Stimulated activated CD4-positive, alpha-beta T cell treated with anti-CD3 and anti-CD28 coated beads, Interleukin-1b, Interleukin-23, amount 100 ng/mL, for 4 hours (primary cell): ENCODE data around the gene DPYD.

Experiments
- DNase-seq, 2 donors: peaks; one replicate each; pipeline ENCODE4 v3.0.0-alpha.2; 2020; ENCODE audit warnings: low read depth in 2 of 2

Gene DPYD

DNA sequence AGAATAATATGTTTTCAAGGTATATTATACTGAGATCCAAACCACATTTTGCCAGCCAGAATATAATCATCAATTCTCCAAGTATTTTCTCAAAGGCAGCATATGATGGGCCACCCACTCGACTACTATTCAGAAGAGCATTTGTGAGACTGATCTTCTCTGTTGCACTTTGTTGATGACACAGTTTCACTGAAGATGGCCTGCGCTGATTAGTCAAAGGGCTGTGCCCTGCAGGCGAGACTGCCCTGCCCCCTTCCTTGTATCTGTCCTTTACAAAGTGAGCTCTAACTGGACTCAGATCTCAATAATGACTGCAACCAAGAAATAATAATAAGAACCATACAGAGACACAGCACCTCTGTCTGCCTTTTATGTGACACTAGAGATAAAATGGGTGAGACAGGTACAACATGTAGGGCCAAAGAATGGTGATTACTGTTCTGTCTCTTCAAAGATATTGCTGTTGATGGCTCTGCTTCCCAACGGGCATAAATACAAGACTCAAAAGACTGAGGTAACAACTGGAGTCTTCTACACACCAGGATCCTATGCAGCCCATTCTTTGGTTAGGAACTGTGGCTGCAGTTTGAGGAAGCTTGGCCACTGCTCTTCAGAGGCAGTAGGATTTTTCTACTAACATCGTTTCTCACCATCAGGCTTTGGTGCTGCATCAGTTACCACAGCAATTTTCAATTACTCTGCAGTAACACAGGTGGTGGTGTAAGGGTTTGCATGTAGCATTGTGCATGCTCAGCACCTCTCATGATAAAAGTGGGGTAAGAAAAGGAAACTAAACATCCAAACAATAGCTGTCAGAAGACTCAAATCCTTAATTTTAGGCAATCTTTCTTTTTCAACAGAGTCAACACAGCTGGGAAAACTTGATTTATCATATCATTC, 718.1 kb downstream of the DPYD start:
- no peak for DNase-seq

DNA sequence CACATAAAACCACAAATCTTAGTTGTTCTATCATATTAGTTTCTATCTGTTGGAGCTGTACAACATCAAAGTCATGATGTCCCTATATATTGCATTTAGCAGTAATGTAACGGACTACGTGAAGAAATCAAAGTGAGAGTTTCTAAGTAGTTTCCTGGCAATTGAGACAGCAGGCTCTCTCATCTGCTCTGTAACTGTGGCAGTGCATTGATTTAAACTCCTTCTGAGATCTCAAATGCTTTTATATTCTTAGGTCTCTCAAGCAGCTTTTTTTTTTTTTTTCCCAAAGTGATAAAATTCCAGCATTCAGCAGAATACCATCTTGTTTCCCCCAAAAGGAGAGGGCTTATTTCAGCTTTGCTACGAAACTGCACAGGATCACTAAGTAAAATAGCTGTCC, 719.2 kb downstream of the DPYD start:
- no peak for DNase-seq

DNA sequence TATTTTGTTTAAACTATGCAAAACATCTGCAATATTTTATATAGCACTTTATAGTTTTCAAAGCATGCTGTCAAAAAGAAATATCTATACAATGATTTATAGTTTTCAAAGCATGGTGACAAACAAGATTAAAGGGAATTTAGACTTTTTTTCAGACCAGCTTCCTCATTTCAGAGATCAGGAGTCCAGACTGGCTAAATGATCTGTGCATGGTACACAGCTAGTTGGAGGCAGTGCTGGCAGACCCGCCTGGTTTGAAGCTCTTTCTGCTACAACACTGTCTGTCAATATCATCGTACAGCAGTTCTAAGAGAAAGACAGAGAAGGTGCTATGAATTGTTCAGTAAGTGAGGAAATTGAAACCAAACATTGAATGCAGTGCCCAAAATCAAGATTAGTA, 720.2 kb downstream of the DPYD start:
- no peak for DNase-seq

DNA sequence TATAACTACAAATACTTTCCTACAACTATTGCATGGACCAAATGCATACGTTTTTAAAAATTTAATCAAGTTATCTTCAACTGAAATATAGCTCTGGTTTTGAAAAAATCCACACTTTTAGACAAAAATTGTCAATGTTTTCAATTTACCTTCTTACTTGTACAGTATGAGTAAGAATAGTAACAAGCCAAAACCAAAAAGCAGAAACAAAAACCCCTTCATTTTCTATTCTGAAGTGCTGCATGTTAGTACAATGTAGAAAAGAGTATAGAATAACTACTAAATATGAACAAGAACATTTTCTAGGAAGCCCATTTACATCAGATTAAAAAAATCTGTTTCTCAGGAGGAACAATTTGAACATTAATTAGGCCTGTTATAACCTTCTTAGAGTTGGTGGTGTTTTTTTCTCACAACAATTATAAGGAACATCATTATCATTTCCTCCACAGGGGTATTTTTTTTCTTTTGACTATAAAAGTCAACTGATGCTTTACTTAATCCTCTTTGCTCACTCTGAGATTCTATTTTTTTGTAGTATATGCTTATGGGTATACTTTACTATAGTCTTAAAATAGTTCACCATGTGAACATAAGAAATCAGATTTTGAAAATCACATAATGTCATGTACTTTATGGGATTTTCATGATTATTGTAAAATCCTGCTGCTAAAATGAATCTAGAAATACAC, 723.9 kb downstream of the DPYD start:
- no peak for DNase-seq

DNA sequence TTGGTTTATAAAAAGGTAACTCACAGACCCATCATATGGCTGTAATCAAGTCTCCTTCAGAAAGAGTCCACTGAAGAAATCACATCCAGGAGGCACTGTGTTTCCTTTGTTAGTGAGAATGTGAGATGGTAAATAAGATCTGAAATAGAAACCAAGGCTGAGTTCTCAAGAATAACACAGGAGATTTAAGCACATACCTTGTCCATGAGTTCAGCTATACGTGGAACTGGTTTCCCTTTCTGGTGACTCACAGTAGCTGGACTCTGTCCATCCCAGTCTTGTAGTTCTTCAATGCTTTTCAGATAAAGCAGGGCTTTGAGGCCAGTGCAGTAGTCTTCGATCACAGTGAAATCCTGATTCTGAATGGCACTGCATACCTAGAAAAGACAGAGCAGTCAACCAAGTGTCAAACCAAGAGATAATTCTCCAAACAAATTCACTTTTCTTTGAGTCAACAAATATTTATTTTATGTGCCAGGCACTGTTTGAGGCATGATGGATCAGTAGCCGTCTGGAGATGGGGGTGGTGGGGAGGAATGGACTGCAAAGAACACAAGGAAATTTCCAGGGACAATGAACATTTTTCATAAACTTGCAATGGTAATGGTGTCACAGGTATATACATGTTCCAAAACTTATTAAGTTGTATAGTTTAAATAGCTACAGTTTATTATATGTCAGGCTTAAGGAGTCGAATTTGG, 727.8 kb downstream of the DPYD start:
- no peak for DNase-seq

DNA sequence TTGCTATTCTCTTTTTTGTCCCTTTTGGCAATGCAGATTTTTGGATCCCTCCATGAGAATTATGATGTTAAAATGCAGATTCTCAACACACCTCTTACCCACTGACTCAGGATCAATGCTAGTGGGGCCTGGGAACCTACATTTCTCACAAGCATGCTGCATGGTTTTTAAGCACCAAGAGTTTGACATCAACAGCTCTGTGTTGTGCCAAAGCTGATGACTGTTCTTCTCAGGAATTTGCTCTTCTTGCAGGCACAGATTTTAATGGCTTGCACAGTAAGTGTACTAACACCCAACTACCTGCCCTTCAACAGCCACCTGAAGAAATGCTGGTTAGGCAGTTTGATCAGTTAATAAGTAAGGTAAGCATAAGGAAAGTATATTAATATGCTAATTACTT, 730.5 kb downstream of the DPYD start:
- DNase-seq, result no peak

DNA sequence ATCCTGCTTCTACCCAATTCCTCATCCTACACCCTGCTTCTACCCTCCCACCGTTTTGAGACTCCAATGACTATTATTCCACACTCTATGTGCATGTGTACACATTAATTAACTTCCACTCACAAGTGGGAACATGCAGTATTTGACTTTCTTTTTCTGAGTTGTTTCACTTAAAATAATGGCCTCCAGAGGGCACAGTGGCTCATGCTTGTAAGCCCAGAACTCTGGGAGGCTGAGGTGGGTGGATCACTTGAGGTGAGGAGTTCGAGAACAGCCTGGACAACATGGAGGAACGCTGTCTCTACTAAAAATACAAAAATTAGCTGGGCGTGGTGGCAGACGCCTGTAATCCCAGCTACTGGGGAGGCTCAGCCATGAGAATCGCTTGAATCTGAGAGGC, 734.5 kb downstream of the DPYD start:
- no peak for DNase-seq

DNA sequence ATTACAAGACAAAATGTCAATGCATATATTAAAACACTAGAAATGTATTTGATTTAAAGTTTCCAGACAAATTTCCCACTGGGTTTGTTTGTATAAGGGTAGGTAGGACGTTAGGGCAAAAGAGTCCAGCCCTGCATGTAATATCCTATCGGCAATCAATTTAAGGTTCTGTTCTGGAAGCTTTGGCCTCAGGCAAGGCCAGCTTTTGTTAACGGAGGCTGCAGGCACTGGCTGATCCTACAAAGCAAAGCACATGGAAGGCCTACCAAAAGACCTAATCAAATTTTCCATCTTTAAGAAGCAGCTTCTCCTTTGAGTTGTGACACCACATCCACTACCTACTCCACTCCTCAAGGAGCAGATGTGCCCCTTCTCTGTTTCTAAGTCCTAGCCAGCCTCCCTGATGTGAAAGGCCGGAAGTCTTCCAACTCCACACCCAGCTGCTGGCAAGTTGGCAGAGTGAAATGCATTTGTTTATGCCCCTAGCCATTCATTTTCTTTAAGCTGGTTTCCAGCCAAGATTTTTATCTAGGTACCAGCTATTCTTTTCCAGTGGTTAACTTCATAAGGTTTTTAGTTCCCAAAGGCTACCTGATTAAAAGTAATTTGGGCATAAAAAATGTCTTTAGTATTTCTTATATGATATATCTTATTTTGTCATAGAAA, 746.7 kb downstream of the DPYD start:
- DNase-seq, result no peak

DNA sequence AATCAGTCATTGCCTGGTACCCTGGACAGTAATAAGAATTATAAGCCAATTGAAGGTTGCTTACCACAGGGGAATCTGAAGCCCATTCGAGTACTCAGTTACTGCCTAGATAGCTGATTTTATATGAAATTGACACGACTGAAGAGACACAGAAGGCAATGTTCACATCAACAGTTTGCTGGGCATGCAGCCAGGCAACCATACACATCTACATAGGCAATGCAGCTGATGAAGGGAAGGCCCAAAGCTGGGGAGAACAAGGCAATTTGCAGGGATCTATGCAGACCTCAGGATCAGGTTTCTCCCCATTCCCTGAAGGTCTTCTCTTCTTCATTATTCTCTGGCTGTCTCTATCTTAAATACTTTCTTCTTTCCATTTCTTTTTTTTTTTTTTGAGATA, 750.5 kb downstream of the DPYD start:
- DNase-seq, result no peak

DNA sequence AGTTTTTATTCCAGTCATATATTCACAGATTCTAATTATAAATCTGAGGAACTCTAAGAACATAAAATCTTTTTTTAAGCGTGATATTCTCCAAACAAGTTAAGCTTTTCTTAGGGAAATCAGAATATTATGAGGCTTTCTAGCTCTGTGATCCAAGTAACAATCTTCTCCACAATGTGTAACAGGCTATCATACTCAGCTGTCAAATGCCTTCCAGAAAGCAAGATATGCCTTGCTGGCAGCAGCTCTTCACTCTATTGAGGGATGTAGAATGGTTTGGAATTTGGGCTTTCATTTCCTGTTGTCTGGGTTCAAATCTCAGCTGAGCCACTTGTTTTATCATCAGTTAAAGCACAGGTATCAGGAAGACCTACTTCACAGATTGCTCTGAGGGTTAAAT, 752.8 kb downstream of the DPYD start:
- no peak for DNase-seq

DNA sequence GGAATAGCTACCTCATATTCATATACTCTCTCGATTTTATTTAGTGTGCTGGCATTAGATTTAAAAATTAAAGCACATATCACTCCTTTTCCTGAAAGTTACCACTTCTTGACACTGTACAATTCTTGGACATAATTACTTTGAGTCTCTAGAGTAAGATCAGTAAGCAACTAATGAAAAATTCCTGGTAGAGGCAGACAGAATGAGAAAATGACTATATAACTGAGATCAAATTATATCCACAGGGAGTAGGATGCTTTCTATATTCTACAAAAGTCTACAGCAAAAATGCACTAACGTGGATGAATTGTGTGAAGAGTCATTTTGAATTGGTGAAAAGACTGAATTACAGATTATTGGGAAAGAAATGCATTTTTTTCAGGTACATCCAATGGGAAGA, 753.6 kb downstream of the DPYD start:
- DNase-seq, result no peak

DNA sequence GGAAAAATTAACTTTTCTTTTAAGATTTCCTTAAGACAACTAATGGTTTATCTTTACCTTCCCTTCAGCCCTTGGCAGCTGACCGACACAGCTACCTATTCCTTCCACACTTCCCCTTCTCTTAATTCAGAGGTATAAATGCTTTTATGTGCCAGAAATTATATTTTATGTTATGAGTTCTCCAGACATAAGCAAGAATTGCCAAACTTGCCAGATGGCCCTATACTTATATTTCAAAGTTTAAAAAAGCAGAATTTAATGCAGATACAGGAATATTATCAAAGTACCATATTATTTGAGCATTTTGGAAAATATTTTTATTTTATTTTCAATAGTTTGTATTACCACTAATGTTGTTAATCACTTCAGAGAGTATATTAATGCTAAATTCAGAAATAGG, 754.2 kb downstream of the DPYD start:
- no peak for DNase-seq

DNA sequence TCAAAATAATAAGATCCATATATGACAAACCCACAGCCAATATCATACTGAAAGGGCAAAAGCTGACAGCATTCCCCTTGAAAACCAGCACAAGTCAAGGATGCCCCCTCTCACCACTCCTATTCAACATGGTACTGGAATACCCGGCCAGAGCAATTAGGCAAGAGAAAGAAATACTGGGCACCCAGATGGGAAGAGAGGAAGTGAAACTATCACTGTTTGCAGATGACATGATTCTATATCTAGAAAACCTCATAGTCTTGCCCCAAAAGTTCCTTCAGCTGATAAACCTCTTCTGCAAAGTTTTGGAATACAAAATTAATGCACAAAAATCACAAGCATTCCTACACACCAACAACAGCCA, 756.6 kb downstream of the DPYD start:
- DNase-seq, result no peak

DNA sequence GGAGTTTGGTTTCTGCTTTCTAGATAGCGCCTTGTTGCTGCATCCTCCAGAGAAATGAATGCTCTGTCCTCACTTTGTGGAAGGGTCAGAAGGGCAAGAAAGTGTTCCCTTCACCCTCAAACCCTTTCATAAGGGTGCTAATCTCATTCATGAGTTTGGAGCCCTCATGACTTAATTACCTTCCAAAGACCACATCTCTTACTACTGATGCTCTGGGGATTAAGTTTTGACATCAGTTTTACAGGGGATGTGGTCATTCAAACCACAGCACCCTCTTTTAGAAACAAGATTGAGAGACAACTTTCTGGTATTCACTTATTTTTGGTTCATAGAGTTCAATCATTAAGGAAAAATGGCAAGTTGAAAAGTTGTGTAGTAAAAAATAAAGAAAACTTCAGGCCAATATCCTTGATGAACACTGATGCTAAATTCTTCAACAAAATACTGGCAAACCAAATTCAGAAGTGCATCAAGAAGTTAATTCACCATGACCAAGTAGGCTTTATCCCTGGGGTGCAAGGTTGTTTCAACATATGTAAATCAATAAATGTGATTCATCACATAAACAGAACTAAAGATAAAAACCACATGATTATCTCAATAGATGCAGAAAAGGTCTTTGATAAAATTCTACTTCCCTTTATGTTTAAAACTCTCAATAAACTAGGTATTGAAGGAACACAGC, 757.1 kb downstream of the DPYD start:
- DNase-seq, result no peak

DNA sequence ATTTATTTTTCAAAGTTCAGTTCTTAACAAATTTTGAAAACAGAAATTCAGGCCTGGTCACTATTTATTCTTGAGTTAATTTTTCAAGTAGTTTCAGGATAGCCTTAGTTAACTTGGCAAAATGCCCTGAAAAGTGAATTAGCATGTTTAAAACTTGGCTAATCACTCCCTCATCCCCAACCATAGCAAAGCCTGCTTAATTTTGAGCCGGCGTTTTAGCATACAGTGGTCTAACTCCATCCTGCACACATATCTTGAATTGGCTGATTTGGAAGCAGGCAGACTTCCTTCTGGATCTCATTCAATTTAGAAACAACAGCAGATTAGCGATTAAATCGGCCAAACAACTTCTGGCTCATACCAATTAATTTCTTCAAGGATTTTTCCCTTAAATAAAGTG, 760.0 kb downstream of the DPYD start:
- DNase-seq, result no peak

DNA sequence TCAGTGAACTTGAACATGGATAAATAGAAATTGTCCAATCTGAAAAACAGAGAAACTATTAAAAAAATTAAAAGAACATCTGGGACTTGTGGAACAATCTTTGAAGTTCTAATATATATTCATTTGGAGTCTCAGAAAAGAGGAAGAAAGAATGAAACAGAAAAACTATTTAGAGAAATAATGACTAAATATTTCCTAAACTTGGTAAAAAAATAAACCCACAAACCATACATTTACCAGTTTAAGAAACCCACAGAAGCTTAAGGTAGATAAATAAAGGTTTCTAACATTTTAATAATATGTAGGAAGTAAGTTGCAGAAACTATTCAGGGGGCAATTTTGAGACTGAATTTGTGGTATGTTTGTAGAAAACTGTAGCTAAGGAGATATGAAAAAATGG, 761.5 kb downstream of the DPYD start:
- DNase-seq, result no peak

DNA sequence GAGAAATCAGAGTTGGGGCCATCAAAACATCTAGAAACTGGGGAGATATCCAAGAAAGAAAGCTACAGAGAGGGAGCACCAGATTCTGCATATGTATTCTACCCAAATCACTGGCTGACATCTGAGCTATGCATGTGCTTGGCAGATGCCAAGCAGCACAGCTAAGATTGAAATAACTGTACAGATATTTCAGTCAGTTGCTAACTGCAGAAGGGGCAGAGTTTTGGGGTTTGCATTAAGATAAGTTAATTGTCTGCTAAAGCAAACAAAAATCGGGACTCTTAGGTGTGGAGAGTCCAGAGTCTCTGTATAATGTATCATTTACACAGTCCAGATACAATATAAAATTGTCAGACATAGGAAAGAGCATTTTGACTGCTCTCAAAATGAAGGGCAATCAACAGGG, 762.1 kb downstream of the DPYD start:
- no peak for DNase-seq

DNA sequence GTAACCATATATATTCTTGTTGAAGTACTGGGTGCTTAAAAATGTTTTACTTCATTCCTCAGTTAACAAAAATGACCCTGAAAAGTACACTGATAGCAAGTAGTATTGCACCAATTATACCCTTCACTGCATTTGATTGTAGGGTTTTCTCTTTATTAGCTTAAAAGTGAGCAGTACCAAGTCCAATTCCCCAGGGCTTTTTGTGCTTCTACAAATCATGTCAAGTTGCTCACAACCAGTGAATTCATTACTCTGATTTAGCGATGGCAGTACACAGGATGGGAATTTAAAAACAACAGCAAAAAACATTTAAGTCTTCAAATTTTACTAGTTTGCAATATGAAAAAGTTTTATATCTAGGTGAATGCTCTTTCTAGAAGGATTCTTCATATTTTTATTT, 762.8 kb downstream of the DPYD start:
- no peak for DNase-seq

DNA sequence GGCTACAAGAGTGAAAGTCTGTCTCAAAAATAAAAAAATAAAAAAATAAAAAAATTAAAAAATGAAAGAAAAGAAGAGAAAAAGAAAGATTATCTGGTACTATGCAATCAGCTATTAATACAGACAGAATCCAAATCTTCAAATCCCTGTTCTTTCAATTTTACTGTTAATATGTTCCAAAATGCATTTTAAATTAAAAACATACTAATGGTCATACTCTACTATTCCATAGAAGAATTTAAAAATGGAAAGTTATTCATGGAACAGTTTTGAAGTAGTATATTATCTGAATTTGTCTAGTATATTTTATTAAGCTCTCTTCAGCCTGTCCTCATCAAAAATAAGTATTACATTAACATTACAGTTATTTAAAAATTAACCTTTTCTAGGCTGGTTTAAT, 769.2 kb downstream of the DPYD start:
- no peak for DNase-seq

DNA sequence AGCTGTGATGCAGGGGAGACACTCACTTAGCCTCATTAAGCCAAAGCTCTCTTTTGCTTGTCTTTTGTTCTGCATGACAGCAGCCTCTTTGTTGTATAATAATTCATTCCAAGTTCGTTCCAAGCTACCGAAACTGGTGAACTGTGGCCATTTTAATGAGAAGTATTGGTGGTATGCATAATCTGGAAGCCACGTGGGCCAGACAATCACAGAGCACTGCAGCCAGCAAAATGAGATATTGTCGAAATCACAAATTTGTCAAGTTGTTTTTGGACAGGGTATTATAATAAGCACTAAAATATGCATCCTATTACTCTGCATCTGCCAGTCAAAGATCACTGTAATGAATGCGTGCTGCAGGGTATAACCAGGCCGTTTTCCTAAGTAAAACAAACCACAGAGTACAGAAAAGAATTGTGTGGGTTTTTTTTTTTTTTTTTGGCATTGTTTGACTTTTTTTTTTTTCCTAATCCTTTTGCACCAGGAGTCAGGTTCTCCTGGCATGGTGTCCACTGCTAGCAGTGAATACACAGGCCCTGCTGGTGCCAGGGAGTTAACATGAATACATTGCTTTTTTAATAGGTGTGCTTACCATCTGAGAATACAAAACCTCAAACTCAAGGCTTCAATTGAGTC, 775.4 kb downstream of the DPYD start:
- DNase-seq, result no peak

DNA sequence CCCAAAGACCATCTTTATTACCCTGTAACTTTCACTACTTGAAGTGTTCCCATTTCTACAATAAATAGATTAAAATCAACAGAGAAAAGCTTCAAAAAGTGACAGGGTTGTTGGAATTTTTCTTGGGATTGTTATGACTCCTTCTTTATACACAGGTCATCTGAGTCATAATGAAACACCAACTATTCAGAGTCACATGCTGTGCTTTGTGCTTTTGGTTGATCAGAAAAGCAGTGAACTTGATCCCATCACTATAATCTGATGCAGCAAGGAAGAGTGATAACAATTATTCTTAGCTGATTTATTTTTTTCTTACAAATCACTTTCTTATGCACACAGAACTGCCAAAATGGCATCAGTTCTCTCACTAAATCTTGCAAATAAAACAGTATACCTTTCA, 776.3 kb downstream of the DPYD start:
- DNase-seq, result no peak
